Measurements from ENCODE around the gene CABP2. TPM values are rescaled to one million over a fixed set of nuclear protein-coding genes. Genes with fewer than 3 reads are reported as not detected.
A peak's percentile ranks its signal among the peaks of the same experiment; 100 is the strongest.
"Not testable (repeated sequence)": the region's sequence is repeated elsewhere in the genome, so short reads cannot be mapped to it uniquely, and the experiment has no call there.

CABP2 gene
- total RNA-seq, 1 donor, result not detected

- Histone ChIP-seq H3K4me1 (ENCODE audit: insufficient read depth, low read length) (peaks cover 17% of the 10 kb centered on the region), H2AFZ (ENCODE audit: low read length) (peak overlapping the region; percentile 95), H3K27me3 (ENCODE audit: insufficient read depth, low read length) (no peaks in the 10 kb centered on the region), H3K4me3 (ENCODE audit: insufficient read depth, low read length) (peak overlapping the region; percentile 41), H3K4me2 (ENCODE audit: insufficient read depth, low read length) (peak overlapping the region; percentile 81), H3K36me3 (ENCODE audit: insufficient read depth, low read length) (no peaks in the 10 kb centered on the region), H3K27ac (ENCODE audit: low read depth, low read length) (no peak overlapping the region), H3K79me2 (ENCODE audit: insufficient read depth, low read length) (no peaks in the 10 kb centered on the region), H4K20me1 (ENCODE audit: insufficient read depth, low read length) (no peaks in the 10 kb centered on the region), H3K9me3 (ENCODE audit: low read depth, low read length) (no peaks in the 10 kb centered on the region)
- TF ChIP-seq CTCF (IDR thresholded peaks at IDR 0.05; ENCODE audit: extremely low read depth, low read depth, low read length), result no peak
- peak; percentile 80 for DNase-seq (ENCODE audit: insufficient read length, low spot score, missing footprints)
These were observed 35.0 kb upstream of the CABP2 start for GRCh38 chr11:67558084-67558772.

DNA sequence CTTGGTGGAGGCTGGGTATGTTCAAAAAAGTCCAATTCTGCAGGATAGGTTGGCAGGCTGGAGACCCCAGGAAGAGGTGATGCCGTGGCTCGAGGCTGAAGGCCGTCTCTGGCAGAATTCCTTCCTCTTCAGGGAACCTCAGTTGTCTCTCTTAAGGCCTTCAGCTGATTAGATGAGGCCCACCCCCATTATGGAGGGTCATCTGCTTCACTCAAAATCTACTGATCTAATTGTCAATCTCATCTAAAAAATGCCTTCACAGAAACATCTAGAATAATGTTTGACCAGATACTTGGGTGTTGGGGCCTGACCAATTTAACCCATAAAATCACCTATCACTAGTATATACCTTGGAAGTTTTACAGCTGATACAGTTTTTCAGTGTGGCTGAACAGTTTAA, 33.0 kb upstream of the CABP2 start:
- no peaks in the 10 kb centered on the region for H3K27me3 ChIP-seq (ENCODE audit: insufficient read depth, low read length)
- no peak for TF ChIP-seq CTCF (IDR thresholded peaks at IDR 0.05; ENCODE audit: extremely low read depth, low read depth, low read length)
- H4K20me1 ChIP-seq (ENCODE audit: insufficient read depth, low read length), result no peaks in the 10 kb centered on the region
- DNase-seq (ENCODE audit: insufficient read length, low spot score, missing footprints), result no peak
- H2AFZ ChIP-seq (ENCODE audit: low read length), result no peak overlapping the region
- H3K79me2 ChIP-seq (ENCODE audit: insufficient read depth, low read length), result no peaks in the 10 kb centered on the region
- no peak overlapping the region for H3K27ac ChIP-seq (ENCODE audit: low read depth, low read length)
- no peaks in the 10 kb centered on the region for H3K36me3 ChIP-seq (ENCODE audit: insufficient read depth, low read length)
- H3K4me3 ChIP-seq (ENCODE audit: insufficient read depth, low read length), result no peak overlapping the region
- H3K4me2 ChIP-seq (ENCODE audit: insufficient read depth, low read length), result no peak overlapping the region
- H3K4me1 ChIP-seq (ENCODE audit: insufficient read depth, low read length), result peaks cover 12% of the 10 kb centered on the region
- H3K9me3 ChIP-seq (ENCODE audit: low read depth, low read length), result peaks cover 5% of the 10 kb centered on the region

- H3K36me3 ChIP-seq (ENCODE audit: insufficient read depth, low read length); H3K27me3 ChIP-seq (ENCODE audit: insufficient read depth, low read length); H3K4me3 ChIP-seq (ENCODE audit: insufficient read depth, low read length); H4K20me1 ChIP-seq (ENCODE audit: insufficient read depth, low read length); DNase-seq (ENCODE audit: insufficient read length, low spot score, missing footprints); H3K4me1 ChIP-seq (ENCODE audit: insufficient read depth, low read length); H3K79me2 ChIP-seq (ENCODE audit: insufficient read depth, low read length); H2AFZ ChIP-seq (ENCODE audit: low read length); H3K4me2 ChIP-seq (ENCODE audit: insufficient read depth, low read length); H3K9me3 ChIP-seq (ENCODE audit: low read depth, low read length); H3K27ac ChIP-seq (ENCODE audit: low read depth, low read length): not testable (repeated sequence)
These were observed 28.5 kb upstream of the CABP2 start for GRCh38 chr11:67551697-67552096.

- Histone ChIP-seq H3K79me2 (ENCODE audit: insufficient read depth, low read length) (no peaks in the 10 kb centered on the region), H3K27ac (ENCODE audit: low read depth, low read length) (no peak overlapping the region), H3K36me3 (ENCODE audit: insufficient read depth, low read length) (no peaks in the 10 kb centered on the region), H3K4me3 (ENCODE audit: insufficient read depth, low read length) (no peak overlapping the region), H3K4me1 (ENCODE audit: insufficient read depth, low read length) (no peaks in the 10 kb centered on the region), H2AFZ (ENCODE audit: low read length) (no peak overlapping the region), H3K9me3 (ENCODE audit: low read depth, low read length) (peaks cover 5% of the 10 kb centered on the region), H3K4me2 (ENCODE audit: insufficient read depth, low read length) (no peak overlapping the region), H4K20me1 (ENCODE audit: insufficient read depth, low read length) (no peaks in the 10 kb centered on the region), H3K27me3 (ENCODE audit: insufficient read depth, low read length) (no peaks in the 10 kb centered on the region)
- no peak for TF ChIP-seq CTCF (IDR thresholded peaks at IDR 0.05; ENCODE audit: extremely low read depth, low read depth, low read length)
- DNase-seq (ENCODE audit: insufficient read length, low spot score, missing footprints), result no peak
These were observed 27.9 kb upstream of the CABP2 start for GRCh38 chr11:67551127-67551526.
